BJ (cell line): ENCODE data around the gene THSD1. TPM values are rescaled to one million over a fixed set of nuclear protein-coding genes. Genes with fewer than 3 reads are reported as not detected.

ENCODE experiments used
- CTCF ChIA-PET: fragments of 350-600 bp; formaldehyde crosslinking; extraction: SDS; loops from one replicate; lab custom pipeline; 2021; ENCODE audit warnings: antibody characterized with exemption, inconsistent platforms; lab: Yijun Ruan, JAX
- POLR2A ChIA-PET: fragments of 300-600 bp; sonication (Branson Sonifier 250); formaldehyde crosslinking; extraction: SDS; loops from one replicate; lab custom pipeline; 2021; ENCODE audit warnings: antibody characterized with exemption; lab: Charles Lee
- DNase-seq: peaks from one replicate; pipeline ENCODE4 v3.0.0-alpha.2; 2011; ENCODE audit warnings: low read depth
- H3K27me3 ChIP-seq: 2 replicates; pipeline ENCODE4 v1.6.0; 2011; ENCODE audit warnings: low read length; ENCODE audit not compliant: control insufficient read depth, insufficient read depth
- H3K36me3 ChIP-seq: 2 replicates; pipeline ENCODE4 v1.5.1; 2011; ENCODE audit warnings: low read length; ENCODE audit not compliant: control insufficient read depth, insufficient read depth
- H3K4me3 ChIP-seq: 2 replicates; pipeline ENCODE4 v1.5.1; 2011; ENCODE audit warnings: low read depth, mild to moderate bottlenecking, control low read depth, low read length
- CTCF ChIP-seq: IDR thresholded peaks from 2 replicates; pipeline ENCODE4 v1.5.1; 2011; ENCODE audit warnings: low read depth, mild to moderate bottlenecking, control low read depth, inconsistent platforms, low read length, moderate library complexity; ENCODE audit not compliant: insufficient read depth
- polyA plus RNA-seq: library from polyadenylated mRNA; depleted of rRNA; stranded (reverse); fragments of >200 nt; gene quantifications from 2 replicates; pipeline ENCODE4 v1.2.3, GENCODE V29; 2011

The THSD1 gene
- polyA plus RNA-seq, 1 experiment, result 4.5 TPM

- ChIA-PET POLR2A (no interaction called here), CTCF (no interaction called here)
- no peak for TF ChIP-seq CTCF
- DNase-seq, result no peak
- Histone ChIP-seq H3K27me3 (no peaks in the 10 kb centered on the region; the same call in 1 of the 2 replicates), H3K4me3 (no peak overlapping the region), H3K36me3 (peaks cover 1% of the 10 kb centered on the region; the same call in 1 of the 2 replicates)
Observed at GRCh38 chr13:52399046-52399445, 6.9 kb downstream of the THSD1 start.

GRCh38 chr13:52395704-52396103 is 10.3 kb downstream of the THSD1 start:
- TF ChIP-seq CTCF, result no peak
- H3K4me3 ChIP-seq, result no peak overlapping the region
- no peak for DNase-seq
- no peaks in the 10 kb centered on the region; the same call in 1 of the 2 replicates for H3K27me3 ChIP-seq
- ChIA-PET CTCF (no interaction called here), POLR2A (no interaction called here)
- H3K36me3 ChIP-seq, result peaks cover 1% of the 10 kb centered on the region; the same call in 1 of the 2 replicates

DNA sequence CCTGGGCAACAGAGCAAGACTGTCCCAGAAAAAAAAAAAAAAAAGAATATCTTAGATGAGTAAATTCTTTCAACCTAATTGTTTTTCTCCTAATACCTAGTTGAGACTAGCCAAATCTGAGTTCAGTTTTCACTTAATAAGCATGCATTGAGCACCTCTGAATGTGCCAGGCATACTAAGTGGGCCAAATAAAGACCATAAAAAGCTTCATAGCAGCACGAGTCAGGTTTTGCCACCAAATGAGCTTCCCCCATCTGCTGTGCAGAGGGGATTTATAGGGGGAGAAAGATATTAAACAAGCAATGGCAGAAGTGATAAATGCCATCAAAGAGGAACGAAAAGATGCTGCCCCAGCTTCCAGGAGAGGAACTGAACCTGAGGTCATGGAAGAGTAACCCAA is 11.4 kb downstream of the THSD1 start:
- H3K27me3 ChIP-seq, result no peaks in the 10 kb centered on the region; the same call in 1 of the 2 replicates
- CTCF ChIA-PET, result interaction anchor here (0.7 kb wide), 1 partner anchor 55 kb away, joined by 3 read pairs; the partner anchor contains the start of gene VPS36
- no peak overlapping the region for H3K4me3 ChIP-seq
- DNase-seq, result no peak
- TF ChIP-seq CTCF, result no peak
- POLR2A ChIA-PET, result no interaction called here
- H3K36me3 ChIP-seq, result peaks cover 1% of the 10 kb centered on the region; the same call in 1 of the 2 replicates

DNA sequence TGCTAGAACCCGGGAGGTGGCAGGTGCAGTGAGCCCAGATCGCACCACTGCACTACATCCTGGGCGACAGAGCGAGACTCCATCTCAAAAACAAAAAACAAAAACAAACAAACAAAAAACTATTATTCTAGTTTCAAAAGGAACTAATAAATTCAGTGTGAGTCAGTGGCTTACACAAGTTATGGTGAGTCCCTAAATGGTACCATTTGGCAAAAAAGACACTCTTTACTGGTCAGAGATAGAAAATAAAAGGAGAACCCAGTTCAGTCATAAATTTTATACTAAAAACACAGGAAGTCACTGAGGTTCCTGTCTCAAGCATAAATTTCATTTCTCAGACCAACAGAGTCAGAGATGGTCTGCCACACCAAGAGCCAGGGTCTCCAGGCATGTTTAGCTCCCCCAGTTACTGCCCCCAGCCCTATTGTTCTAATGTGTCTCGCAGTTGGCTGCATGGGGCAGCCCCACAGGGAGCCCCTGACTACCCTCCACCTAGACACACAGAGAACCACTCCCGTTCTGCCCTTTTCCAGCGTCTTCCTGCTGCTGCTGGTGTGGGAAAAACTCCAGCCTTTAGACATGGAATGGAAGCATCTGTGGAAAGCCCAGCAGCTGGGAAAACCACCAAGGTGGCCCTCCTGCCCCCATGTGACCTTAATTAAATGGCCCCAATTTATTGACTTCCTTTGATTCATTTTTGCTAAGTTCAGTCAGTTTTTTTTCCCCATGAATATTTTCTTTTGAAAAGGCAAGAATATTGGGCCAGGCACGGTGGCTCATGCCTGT is 12.2 kb downstream of the THSD1 start:
- no peak for DNase-seq
- TF ChIP-seq CTCF, result no peak
- Histone ChIP-seq H3K36me3 (peaks cover 1% of the 10 kb centered on the region; the same call in 1 of the 2 replicates), H3K4me3 (no peak overlapping the region), H3K27me3 (no peaks in the 10 kb centered on the region; the same call in 1 of the 2 replicates)
- CTCF ChIA-PET, result interaction anchor here (0.7 to 1.4 kb wide), 2 partner anchors 56 to 57 kb away, joined by 3 to 4 read pairs; partner anchors contain the start of gene VPS36
- POLR2A ChIA-PET, result no interaction called here

DNA sequence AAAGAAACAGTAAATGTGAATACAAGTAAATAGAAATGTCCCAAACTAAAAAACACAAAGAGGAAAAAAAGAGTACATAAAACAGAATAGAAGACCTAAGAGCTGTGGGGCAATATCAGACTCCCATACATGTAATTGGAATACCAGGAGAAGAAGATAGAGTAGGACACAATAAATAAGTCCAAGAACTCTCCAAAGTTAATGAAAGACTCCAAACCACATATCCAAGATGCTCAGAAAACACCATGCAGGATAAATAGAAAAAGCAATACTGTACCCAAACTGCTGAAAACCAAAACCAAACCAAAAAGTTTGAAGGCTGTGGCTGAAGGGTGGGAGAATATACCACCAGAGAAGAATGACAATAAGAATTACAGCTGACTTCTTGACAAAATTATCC is 18.3 kb downstream of the THSD1 start:
- ChIA-PET POLR2A (no interaction called here), CTCF (interaction anchor here (0.9 kb wide), 1 partner anchor 43 kb away, joined by 3 read pairs; no protein-coding TSS in a partner anchor)
- Histone ChIP-seq H3K4me3 (no peak overlapping the region), H3K36me3 (no peaks in the 10 kb centered on the region), H3K27me3 (no peaks in the 10 kb centered on the region)
- no peak for DNase-seq
- no peak for TF ChIP-seq CTCF
